ENCODE measurements around the gene ADCY1.

Gene ADCY1

GRCh38 chr7:45689011-45689796 is 115.0 kb downstream of the ADCY1 start:
- peaks cover 12% of the 10 kb centered on the region for H3K27me3 Mint-ChIP-seq
- no peaks in the 10 kb centered on the region for H3K9me3 Mint-ChIP-seq
- H3K4me3 Mint-ChIP-seq = no peak overlapping the region
- H3K36me3 Mint-ChIP-seq = no peaks in the 10 kb centered on the region
- ATAC-seq = no peak
- H3K4me1 Mint-ChIP-seq = no peaks in the 10 kb centered on the region
- no peak overlapping the region for H3K27ac Mint-ChIP-seq

- no peak overlapping the region for H3K4me3 Mint-ChIP-seq
- H3K4me1 Mint-ChIP-seq = no peaks in the 10 kb centered on the region
- peaks cover 7% of the 10 kb centered on the region for H3K27me3 Mint-ChIP-seq
- H3K27ac Mint-ChIP-seq = no peak overlapping the region
- no peaks in the 10 kb centered on the region for H3K36me3 Mint-ChIP-seq
- H3K9me3 Mint-ChIP-seq = no peaks in the 10 kb centered on the region
- ATAC-seq = no peak
Observed at GRCh38 chr7:45689797-45690761, 115.9 kb downstream of the ADCY1 start.

- Mint-ChIP-seq H3K27ac (no peak overlapping the region), H3K27me3 (peaks cover under 1% of the 10 kb centered on the region), H3K36me3 (no peaks in the 10 kb centered on the region), H3K4me3 (no peak overlapping the region), H3K9me3 (no peaks in the 10 kb centered on the region), H3K4me1 (no peaks in the 10 kb centered on the region)
- no peak for ATAC-seq
Observed at GRCh38 chr7:45690762-45691150, 116.6 kb downstream of the ADCY1 start.

- ATAC-seq = no peak
- Mint-ChIP-seq H3K9me3 (no peaks in the 10 kb centered on the region), H3K4me1 (no peaks in the 10 kb centered on the region), H3K4me3 (no peak overlapping the region), H3K27me3 (no peaks in the 10 kb centered on the region), H3K27ac (no peak overlapping the region), H3K36me3 (no peaks in the 10 kb centered on the region)
Observed at GRCh38 chr7:45691155-45691656, 117.0 kb downstream of the ADCY1 start.

- Mint-ChIP-seq H3K4me1 (no peaks in the 10 kb centered on the region), H3K9me3 (no peaks in the 10 kb centered on the region), H3K4me3 (no peak overlapping the region), H3K27ac (no peak overlapping the region), H3K27me3 (no peaks in the 10 kb centered on the region), H3K36me3 (no peaks in the 10 kb centered on the region)
- no peak for ATAC-seq
Observed at GRCh38 chr7:45692031-45692430, 117.9 kb downstream of the ADCY1 start.

- no peaks in the 10 kb centered on the region for H3K27me3 Mint-ChIP-seq
- no peak overlapping the region for H3K4me3 Mint-ChIP-seq
- H3K9me3 Mint-ChIP-seq = no peaks in the 10 kb centered on the region
- H3K27ac Mint-ChIP-seq = no peak overlapping the region
- no peak for ATAC-seq
- no peaks in the 10 kb centered on the region for H3K4me1 Mint-ChIP-seq
- H3K36me3 Mint-ChIP-seq = no peaks in the 10 kb centered on the region
Observed at GRCh38 chr7:45695249-45695995, 121.3 kb downstream of the ADCY1 start.

GRCh38 chr7:45696476-45696875 is 122.3 kb downstream of the ADCY1 start:
- no peaks in the 10 kb centered on the region for H3K4me1 Mint-ChIP-seq

GRCh38 chr7:45697576-45698136 is 123.5 kb downstream of the ADCY1 start:
- no peaks in the 10 kb centered on the region for H3K9me3 Mint-ChIP-seq
- no peaks in the 10 kb centered on the region for H3K4me1 Mint-ChIP-seq
- ATAC-seq = no peak
- H3K4me3 Mint-ChIP-seq = no peak overlapping the region
- peaks cover 12% of the 10 kb centered on the region for H3K27me3 Mint-ChIP-seq
- no peak overlapping the region for H3K27ac Mint-ChIP-seq
- no peaks in the 10 kb centered on the region for H3K36me3 Mint-ChIP-seq

More at GRCh38 chr7:45696476-45696875, 122.3 kb downstream of the ADCY1 start:
- no peak for ATAC-seq
- Mint-ChIP-seq H3K9me3 (no peaks in the 10 kb centered on the region), H3K27me3 (peaks cover under 1% of the 10 kb centered on the region), H3K36me3 (no peaks in the 10 kb centered on the region), H3K27ac (no peak overlapping the region), H3K4me3 (no peak overlapping the region)

GRCh38 chr7:45698303-45699014 is 124.3 kb downstream of the ADCY1 start:
- no peak for ATAC-seq
- H3K9me3 Mint-ChIP-seq = no peaks in the 10 kb centered on the region
- no peaks in the 10 kb centered on the region for H3K4me1 Mint-ChIP-seq
- H3K27me3 Mint-ChIP-seq = peaks cover 20% of the 10 kb centered on the region
- H3K36me3 Mint-ChIP-seq = no peaks in the 10 kb centered on the region
- H3K4me3 Mint-ChIP-seq = no peak overlapping the region
- no peak overlapping the region for H3K27ac Mint-ChIP-seq

- peaks cover 25% of the 10 kb centered on the region for H3K27me3 Mint-ChIP-seq
- no peak overlapping the region for H3K4me3 Mint-ChIP-seq
- H3K4me1 Mint-ChIP-seq = no peaks in the 10 kb centered on the region
- no peak overlapping the region for H3K27ac Mint-ChIP-seq
- no peak for ATAC-seq
- no peaks in the 10 kb centered on the region for H3K36me3 Mint-ChIP-seq
- no peaks in the 10 kb centered on the region for H3K9me3 Mint-ChIP-seq
Observed at GRCh38 chr7:45699015-45699309, 124.8 kb downstream of the ADCY1 start.

- H3K27ac Mint-ChIP-seq = no peak overlapping the region
- H3K36me3 Mint-ChIP-seq = no peaks in the 10 kb centered on the region
- H3K27me3 Mint-ChIP-seq = peaks cover 25% of the 10 kb centered on the region
- no peaks in the 10 kb centered on the region for H3K9me3 Mint-ChIP-seq
- no peak overlapping the region for H3K4me3 Mint-ChIP-seq
- peak; percentile 10 for ATAC-seq
- no peaks in the 10 kb centered on the region for H3K4me1 Mint-ChIP-seq
Observed at GRCh38 chr7:45699726-45700390, 125.7 kb downstream of the ADCY1 start.

- Mint-ChIP-seq H3K9me3 (no peaks in the 10 kb centered on the region), H3K27me3 (peaks cover 25% of the 10 kb centered on the region), H3K4me3 (no peak overlapping the region), H3K36me3 (no peaks in the 10 kb centered on the region), H3K4me1 (no peaks in the 10 kb centered on the region), H3K27ac (no peak overlapping the region)
- no peak for ATAC-seq
Observed at GRCh38 chr7:45700556-45700955, 126.4 kb downstream of the ADCY1 start.

GRCh38 chr7:45701701-45702510 is 127.7 kb downstream of the ADCY1 start:
- no peaks in the 10 kb centered on the region for H3K36me3 Mint-ChIP-seq
- H3K27ac Mint-ChIP-seq = no peak overlapping the region
- H3K4me3 Mint-ChIP-seq = no peak overlapping the region
- no peak for ATAC-seq
- no peaks in the 10 kb centered on the region for H3K9me3 Mint-ChIP-seq
- H3K4me1 Mint-ChIP-seq = no peaks in the 10 kb centered on the region
- H3K27me3 Mint-ChIP-seq = peaks cover 25% of the 10 kb centered on the region

All from stimulated activated memory B cell treated with anti-CD40 and anti-IgM and Interleukin-4, amounts not matched to agents 10 μg/mL and 1 μg/mL and 100 μg/mL, for 72 hours (primary cell).